Colonic mucosa (tissue), 4 donors: Measurements from ENCODE around the gene CHD6. TPM values are rescaled to one million over a fixed set of nuclear protein-coding genes. Genes with fewer than 3 reads are reported as not detected.

Experiments
- DNase-seq: peaks from one replicate; pipeline ENCODE4 v3.0.0-alpha.2; 2020
- H3K27ac ChIP-seq: fragments of 200-600 bp; one replicate; pipeline ENCODE4 v1.8.0; 2021
- H3K27me3 ChIP-seq: fragments of 200-600 bp; one replicate; pipeline ENCODE4 v1.8.0; 2021
- H3K36me3 ChIP-seq: fragments of 200-600 bp; one replicate; pipeline ENCODE4 v1.8.0; 2021
- H3K4me1 ChIP-seq: fragments of 200-600 bp; one replicate; pipeline ENCODE4 v1.8.0; 2021; ENCODE audit warnings: mild to moderate bottlenecking
- H3K4me3 ChIP-seq: fragments of 200-600 bp; one replicate; pipeline ENCODE4 v1.8.0; 2021
- H3K9ac ChIP-seq, 2 donors: one replicate each; pipeline ENCODE4 v1.7.0; 2013; ENCODE audit warnings: control low read depth in 2 of 2, low read depth in 2 of 2, low read length in 2 of 2
- H3K9me3 ChIP-seq: fragments of 200-600 bp; one replicate; pipeline ENCODE4 v1.8.0; 2021
- intact Hi-C: fragments of 100-400 bp; cut with DNase I; formaldehyde crosslinking; loops from one replicate; pipeline ENCODE4 v1.14.1; 2022
- total RNA-seq, 2 donors: library from RNA; stranded (reverse); fragmentation: NEBNext Ultra II Directional in 1 of 2; extraction: Animal tissue kit (Norgen Biotek cat#: 25700) in 1 of 2; gene quantifications; one replicate each; pipeline ENCODE4 v1.2.1, GENCODE V29; 2021
- TF ChIP-seq, protein P1 (sequence below): fragments of 200-600 bp; IDR thresholded peaks from one replicate; pipeline ENCODE4 v1.8.0; 2022; ENCODE audit warnings: antibody characterized with exemption, mild to moderate bottlenecking
- donor health status: healthy.
- donor health status: DM: no; HTN: no; CAD: no.
- donor health status: DM: no; HTN: no; CAD: no.

The CHD6 gene
- total RNA-seq, 2 donors from 2014 or later = 18.9 to 27.2 TPM

DNA sequence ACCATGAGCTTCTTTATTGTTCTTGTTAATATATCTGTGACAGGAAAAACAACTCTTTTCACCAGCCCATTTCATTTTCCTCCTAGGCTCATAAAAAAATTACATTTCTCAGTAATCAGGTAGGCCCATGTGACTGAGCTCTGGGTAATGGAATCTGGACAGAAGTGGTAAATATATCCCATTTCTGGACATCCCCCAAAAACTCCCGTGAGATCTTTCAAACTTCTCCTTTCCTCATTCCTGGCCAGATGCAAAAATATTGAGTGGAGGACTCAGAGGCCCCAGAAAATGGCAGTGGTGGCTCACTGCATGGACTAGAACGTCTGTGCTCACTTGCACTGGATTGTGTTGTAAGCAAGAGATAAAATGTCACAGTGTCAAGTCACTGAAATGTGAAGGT lies 3.8 kb upstream of the CHD6 start:
- Histone ChIP-seq H3K36me3 (no peaks in the 10 kb centered on the region), H3K4me1 (no peaks in the 10 kb centered on the region), H3K4me3 (no peak overlapping the region), H3K9me3 (no peaks in the 10 kb centered on the region), H3K27ac (no peak overlapping the region), H3K27me3 (no peaks in the 10 kb centered on the region), H3K9ac (no peak overlapping the region)
- TF ChIP-seq, protein P1, sequence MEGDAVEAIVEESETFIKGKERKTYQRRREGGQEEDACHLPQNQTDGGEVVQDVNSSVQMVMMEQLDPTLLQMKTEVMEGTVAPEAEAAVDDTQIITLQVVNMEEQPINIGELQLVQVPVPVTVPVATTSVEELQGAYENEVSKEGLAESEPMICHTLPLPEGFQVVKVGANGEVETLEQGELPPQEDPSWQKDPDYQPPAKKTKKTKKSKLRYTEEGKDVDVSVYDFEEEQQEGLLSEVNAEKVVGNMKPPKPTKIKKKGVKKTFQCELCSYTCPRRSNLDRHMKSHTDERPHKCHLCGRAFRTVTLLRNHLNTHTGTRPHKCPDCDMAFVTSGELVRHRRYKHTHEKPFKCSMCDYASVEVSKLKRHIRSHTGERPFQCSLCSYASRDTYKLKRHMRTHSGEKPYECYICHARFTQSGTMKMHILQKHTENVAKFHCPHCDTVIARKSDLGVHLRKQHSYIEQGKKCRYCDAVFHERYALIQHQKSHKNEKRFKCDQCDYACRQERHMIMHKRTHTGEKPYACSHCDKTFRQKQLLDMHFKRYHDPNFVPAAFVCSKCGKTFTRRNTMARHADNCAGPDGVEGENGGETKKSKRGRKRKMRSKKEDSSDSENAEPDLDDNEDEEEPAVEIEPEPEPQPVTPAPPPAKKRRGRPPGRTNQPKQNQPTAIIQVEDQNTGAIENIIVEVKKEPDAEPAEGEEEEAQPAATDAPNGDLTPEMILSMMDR = no peak
- DNase-seq = no peak
- intact Hi-C loops = loop anchor here (5.0 kb wide), 1 partner anchor 75 kb away; no protein-coding TSS in a partner anchor

DNA sequence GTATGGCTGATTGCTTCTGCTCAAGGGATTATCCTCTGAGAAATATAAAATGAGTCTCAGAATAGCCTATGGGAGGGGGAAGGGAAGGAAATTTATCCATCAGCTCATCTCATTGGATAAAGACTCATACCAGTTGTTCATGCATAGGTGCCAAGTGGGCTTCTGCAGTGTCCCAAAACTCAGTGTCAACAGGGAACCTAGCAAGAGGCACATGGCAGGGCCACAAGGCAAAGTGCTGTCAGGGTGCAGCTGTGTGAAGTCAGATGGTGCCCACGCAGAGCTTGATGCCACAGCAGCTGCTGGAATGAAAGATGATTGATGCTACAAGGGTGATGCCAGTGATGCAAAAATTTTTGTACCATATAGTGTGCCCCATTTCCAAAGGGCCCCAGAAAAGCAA lies 3.2 kb upstream of the CHD6 start:
- H3K9ac ChIP-seq = no peak overlapping the region
- intact Hi-C loops = loop anchor here (5.0 kb wide), 1 partner anchor 76 kb away; no protein-coding TSS in a partner anchor
- H3K4me3 ChIP-seq = no peak overlapping the region
- H3K9me3 ChIP-seq = no peaks in the 10 kb centered on the region
- H3K27me3 ChIP-seq = no peaks in the 10 kb centered on the region
- DNase-seq = no peak
- TF ChIP-seq, protein P1 = no peak
- no peaks in the 10 kb centered on the region for H3K4me1 ChIP-seq
- no peaks in the 10 kb centered on the region for H3K36me3 ChIP-seq
- no peak overlapping the region for H3K27ac ChIP-seq

DNA sequence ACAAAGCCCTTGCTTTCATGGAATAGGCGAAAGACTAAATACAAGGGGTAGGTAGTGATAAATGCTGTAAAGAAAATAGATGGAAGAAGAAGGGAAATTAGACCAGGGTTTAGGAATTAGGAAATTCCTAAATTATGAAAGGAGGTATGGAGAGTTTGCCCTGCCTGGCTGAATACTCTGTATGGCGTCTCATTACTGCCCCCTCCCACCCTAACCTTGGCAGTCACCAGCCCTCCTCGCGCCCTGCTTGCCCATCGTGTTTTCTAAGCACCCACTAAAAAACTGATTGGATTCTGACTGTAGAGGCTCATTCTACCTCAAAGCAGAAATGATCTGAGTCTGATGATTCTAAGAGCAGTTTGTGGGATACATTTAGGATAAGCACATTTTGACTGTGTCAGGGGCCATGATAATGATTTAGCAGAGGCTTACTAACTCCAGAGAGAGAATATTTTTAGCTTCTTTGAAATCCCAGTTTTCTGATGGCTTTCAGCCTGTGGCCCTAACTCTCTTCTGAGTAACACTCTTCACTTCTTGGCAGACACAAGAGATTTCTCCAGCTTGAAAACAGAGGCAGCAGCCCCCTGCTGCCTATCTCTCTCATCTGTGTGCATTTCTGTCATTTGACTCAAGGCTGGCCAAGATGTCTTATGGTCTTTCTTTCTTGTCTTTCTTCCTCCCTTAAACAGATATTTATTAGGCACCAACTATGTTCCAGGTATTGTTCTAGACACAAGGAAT lies 1.4 kb upstream of the CHD6 start:
- intact Hi-C loops = loop anchor here (5.0 kb wide), 1 partner anchor 78 kb away; no protein-coding TSS in a partner anchor
- TF ChIP-seq, protein P1 = no peak
- no peak overlapping the region for H3K4me3 ChIP-seq
- H3K27ac ChIP-seq = no peak overlapping the region
- no peaks in the 10 kb centered on the region for H3K4me1 ChIP-seq
- no peaks in the 10 kb centered on the region for H3K27me3 ChIP-seq
- no peak for DNase-seq
- H3K9ac ChIP-seq = no peak overlapping the region
- H3K36me3 ChIP-seq = no peaks in the 10 kb centered on the region
- H3K9me3 ChIP-seq = no peaks in the 10 kb centered on the region

DNA sequence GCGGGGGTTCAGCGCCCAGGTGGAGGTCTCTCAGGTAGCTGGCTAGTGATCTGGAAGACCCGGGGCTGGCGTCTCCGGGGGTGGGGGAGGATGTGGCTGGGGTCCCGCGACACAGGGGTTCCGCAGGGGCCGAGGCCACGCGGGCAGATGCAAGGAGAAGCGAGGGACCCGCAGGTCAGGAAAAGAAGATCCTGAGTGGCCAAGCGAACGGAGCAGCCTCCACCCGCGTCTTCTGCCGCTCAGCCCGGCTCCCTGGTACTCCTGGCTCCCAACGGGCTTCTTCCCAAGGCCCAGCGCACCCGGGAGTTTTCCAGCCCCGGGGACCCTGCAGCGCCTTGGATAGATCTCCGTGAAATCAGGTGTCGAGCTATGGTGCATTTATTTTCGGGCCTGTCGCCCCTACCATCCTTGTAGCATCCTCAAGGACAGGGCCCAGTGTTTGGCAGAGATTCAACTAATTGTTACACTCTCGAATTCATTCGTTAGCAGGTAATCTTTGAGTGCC lies 682 bp upstream of the CHD6 start:
- TF ChIP-seq, protein P1 = no peak
- Histone ChIP-seq H3K9me3 (no peaks in the 10 kb centered on the region), H3K9ac (peak overlapping the region in 1 of 2 donors; percentile 59), H3K27me3 (no peaks in the 10 kb centered on the region), H3K4me1 (no peaks in the 10 kb centered on the region), H3K4me3 (peak overlapping the region; percentile 60), H3K36me3 (no peaks in the 10 kb centered on the region), H3K27ac (no peak overlapping the region)
- no peak for DNase-seq
- intact Hi-C loops = no loop called here

DNA sequence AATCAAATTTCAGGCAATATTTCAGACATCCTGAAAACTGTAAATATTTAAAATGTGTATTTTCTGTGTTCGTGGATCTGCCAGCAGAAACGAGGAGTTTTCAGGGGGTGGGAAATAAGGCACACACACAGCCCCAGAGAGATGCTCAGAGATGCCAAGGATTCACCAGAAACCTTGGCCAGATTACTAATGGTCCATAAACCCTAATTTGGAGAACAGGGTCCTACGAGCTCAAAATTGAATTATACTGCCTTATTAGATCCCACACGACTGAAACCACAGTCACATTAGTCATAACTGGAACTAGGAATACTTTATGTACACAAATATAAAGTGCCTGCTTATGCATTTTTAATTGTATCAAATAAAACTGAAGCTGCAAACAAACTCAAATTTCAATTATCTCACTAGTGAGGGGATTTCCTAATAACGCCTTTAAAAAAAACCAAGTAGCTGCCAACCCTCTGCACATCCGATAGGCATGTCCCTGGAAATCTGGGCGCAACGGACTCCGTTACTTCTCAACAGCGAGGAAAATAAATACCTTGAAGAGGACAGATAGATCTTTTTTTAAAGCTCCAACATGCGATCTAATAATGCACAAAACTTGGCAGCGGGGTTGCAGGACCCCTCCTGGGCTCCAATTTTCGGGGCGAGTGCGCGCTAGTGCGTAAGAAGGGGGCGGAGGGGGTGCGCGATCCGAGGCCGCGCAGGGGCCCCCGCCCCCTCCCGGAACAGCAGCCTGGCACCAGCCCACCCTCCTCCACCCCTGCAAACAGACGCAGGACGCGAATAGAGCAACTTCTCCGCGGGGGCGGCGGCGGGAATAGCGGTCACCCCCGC lies 897 bp downstream of the CHD6 start:
- intact Hi-C loops = no loop called here
- DNase-seq = peak; percentile 41
- peak overlapping the region; percentile 64 for H3K4me3 ChIP-seq
- H3K9ac ChIP-seq = peak overlapping the region in 1 of 2 donors; percentile 60
- H3K27me3 ChIP-seq = no peaks in the 10 kb centered on the region
- H3K9me3 ChIP-seq = no peaks in the 10 kb centered on the region
- H3K36me3 ChIP-seq = no peaks in the 10 kb centered on the region
- H3K4me1 ChIP-seq = no peaks in the 10 kb centered on the region
- TF ChIP-seq, protein P1 = no peak
- H3K27ac ChIP-seq = peak overlapping the region; percentile 9
